Measurements from ENCODE around the gene SPRR5. TPM values are rescaled to one million over a fixed set of nuclear protein-coding genes. Genes with fewer than 3 reads are reported as not detected.

Gene SPRR5
- total and polyA plus RNA-seq, 2 experiments from 2014 or later: not detected

DNA sequence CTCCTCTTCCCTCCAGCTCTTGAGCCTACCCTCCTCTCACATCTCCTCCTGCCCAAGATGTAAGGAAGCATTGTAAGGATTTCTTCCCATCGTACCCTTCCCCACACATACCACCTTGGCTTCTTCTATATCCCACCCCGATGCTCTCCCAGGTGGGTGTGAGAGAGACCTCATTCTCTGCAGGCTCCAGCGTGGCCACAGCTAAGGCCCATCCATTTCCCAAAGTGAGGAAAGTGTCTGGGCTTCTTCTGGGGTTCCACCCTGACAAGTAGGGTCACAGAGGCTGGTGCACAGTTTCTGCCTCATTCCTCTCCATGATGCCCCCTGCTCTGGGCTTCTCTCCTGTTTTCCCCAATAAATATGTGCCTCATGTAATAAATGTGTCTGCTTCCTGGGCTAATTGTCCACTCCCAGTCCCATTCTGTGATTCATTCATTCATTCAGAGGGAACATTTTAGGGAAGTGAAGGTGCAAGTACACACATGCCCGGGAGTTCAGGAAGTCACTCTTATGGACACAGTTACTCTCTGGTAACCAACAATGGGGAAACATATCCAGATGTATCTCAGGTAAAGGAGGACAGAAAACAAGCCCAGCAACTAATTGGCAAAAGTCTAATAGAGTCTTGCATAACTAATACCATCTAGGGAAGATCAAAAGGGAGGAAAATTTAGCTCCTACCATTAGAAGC is 25.3 kb downstream of the SPRR5 start:
- H3K27me3 Mint-ChIP-seq (ENCODE audit: insufficient read depth, low read depth, poor library complexity): peaks cover 9% of the 10 kb centered on the region
- H3K4me3 ChIP-seq: no peak overlapping the region
- H3K9me2 ChIP-seq (ENCODE audit: insufficient read depth): peaks cover 8% of the 10 kb centered on the region
- no peaks in the 10 kb centered on the region for H3K9me3 Mint-ChIP-seq
- TF ChIP-seq, protein P1, sequence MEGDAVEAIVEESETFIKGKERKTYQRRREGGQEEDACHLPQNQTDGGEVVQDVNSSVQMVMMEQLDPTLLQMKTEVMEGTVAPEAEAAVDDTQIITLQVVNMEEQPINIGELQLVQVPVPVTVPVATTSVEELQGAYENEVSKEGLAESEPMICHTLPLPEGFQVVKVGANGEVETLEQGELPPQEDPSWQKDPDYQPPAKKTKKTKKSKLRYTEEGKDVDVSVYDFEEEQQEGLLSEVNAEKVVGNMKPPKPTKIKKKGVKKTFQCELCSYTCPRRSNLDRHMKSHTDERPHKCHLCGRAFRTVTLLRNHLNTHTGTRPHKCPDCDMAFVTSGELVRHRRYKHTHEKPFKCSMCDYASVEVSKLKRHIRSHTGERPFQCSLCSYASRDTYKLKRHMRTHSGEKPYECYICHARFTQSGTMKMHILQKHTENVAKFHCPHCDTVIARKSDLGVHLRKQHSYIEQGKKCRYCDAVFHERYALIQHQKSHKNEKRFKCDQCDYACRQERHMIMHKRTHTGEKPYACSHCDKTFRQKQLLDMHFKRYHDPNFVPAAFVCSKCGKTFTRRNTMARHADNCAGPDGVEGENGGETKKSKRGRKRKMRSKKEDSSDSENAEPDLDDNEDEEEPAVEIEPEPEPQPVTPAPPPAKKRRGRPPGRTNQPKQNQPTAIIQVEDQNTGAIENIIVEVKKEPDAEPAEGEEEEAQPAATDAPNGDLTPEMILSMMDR (conservative IDR thresholded peaks at IDR 0.05; ENCODE audit: low read depth in 2 of 2): no peak
- no peak for TF ChIP-seq EZH2 (IDR thresholded peaks at IDR 0.05; ENCODE audit: low read depth, unreplicated experiment)
- no peak for TF ChIP-seq ZNF114 (CRISPR knock-in tag; IDR thresholded peaks at IDR 0.05)
- ATAC-seq: no peak
- H3K27ac Mint-ChIP-seq: no peak overlapping the region
- no peak overlapping the region for H2AFZ ChIP-seq
- no peaks in the 10 kb centered on the region for H4K20me1 ChIP-seq (replicated peaks; ENCODE audit: insufficient read depth)
- no peaks in the 10 kb centered on the region for H3K4me1 Mint-ChIP-seq
- no peaks in the 10 kb centered on the region for H3K36me3 Mint-ChIP-seq (ENCODE audit: low read depth)
- DNase-seq (ENCODE audit: low spot score): no peak
- H3K27ac ChIP-seq (ENCODE audit: low read depth): no peak overlapping the region
- H3K27me3 ChIP-seq (ENCODE audit: insufficient read depth): no peaks in the 10 kb centered on the region
- no peaks in the 10 kb centered on the region for H3K36me3 ChIP-seq (ENCODE audit: insufficient read depth)
- H3K4me1 ChIP-seq (ENCODE audit: insufficient read depth): no peaks in the 10 kb centered on the region
- H3K79me2 ChIP-seq (replicated peaks; ENCODE audit: insufficient read depth): no peaks in the 10 kb centered on the region
- no peaks in the 10 kb centered on the region for H3F3A ChIP-seq (replicated peaks; ENCODE audit: low read depth)
- H3K4me2 ChIP-seq: no peak overlapping the region
- no peak overlapping the region for H3K4me3 Mint-ChIP-seq

DNA sequence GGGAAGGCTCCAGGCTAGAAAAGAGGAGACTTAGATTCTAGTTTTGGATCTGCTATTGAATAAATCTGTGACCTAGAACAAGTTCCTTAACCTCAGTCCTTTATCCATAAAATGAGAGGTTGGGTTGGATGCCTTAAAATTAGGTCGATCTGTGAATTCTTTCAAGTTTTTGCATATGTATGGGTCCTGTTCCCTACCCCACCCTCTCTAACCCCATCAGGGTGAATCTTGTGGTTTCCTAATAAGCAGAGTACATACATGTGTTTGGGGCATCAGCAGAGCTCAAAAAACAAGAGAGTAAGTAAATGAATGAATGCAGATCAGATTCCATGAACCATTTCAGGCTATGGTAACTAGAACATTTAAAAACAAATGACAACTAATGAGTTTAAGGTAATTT is 29.7 kb downstream of the SPRR5 start:
- DNase-seq (ENCODE audit: low spot score): no peak
- TF ChIP-seq EZH2 (IDR thresholded peaks at IDR 0.05; ENCODE audit: low read depth, unreplicated experiment): no peak
- TF ChIP-seq, protein P1 (conservative IDR thresholded peaks at IDR 0.05; ENCODE audit: low read depth in 2 of 2): no peak
- TF ChIP-seq ZNF114 (CRISPR knock-in tag; IDR thresholded peaks at IDR 0.05): no peak
- no peak for TF ChIP-seq REST (IDR thresholded peaks at IDR 0.05; ENCODE audit: unreplicated experiment)
- TF ChIP-seq NANOG (IDR thresholded peaks at IDR 0.05; ENCODE audit: borderline replicate concordance): no peak
- TF ChIP-seq STAT1 (IDR thresholded peaks at IDR 0.05; ENCODE audit: unreplicated experiment): no peak
- TF ChIP-seq JUNB (IDR thresholded peaks at IDR 0.05; ENCODE audit: unreplicated experiment): no peak

More for the DNA sequence above, 29.7 kb downstream of the SPRR5 start:
- Histone ChIP-seq H3K4me1 (ENCODE audit: insufficient read depth) (no peaks in the 10 kb centered on the region), H3K9me2 (ENCODE audit: insufficient read depth) (peaks cover 8% of the 10 kb centered on the region), H3K27ac (ENCODE audit: low read depth) (no peak overlapping the region), H4K20me1 (replicated peaks; ENCODE audit: insufficient read depth) (no peaks in the 10 kb centered on the region), H3K4me2 (no peak overlapping the region), H3K79me2 (replicated peaks; ENCODE audit: insufficient read depth) (no peaks in the 10 kb centered on the region), H3K4me3 (no peak overlapping the region), H3F3A (replicated peaks; ENCODE audit: low read depth) (no peaks in the 10 kb centered on the region), H3K36me3 (ENCODE audit: insufficient read depth) (no peaks in the 10 kb centered on the region), H3K27me3 (ENCODE audit: insufficient read depth) (no peaks in the 10 kb centered on the region), H2AFZ (no peak overlapping the region)
- H3K4me1 Mint-ChIP-seq: peaks cover 4% of the 10 kb centered on the region; the same call in 2 of the 3 replicates
- H3K4me3 Mint-ChIP-seq: no peak overlapping the region
- no peaks in the 10 kb centered on the region for H3K36me3 Mint-ChIP-seq (ENCODE audit: low read depth)
- no peaks in the 10 kb centered on the region for H3K9me3 Mint-ChIP-seq
- H3K27me3 Mint-ChIP-seq (ENCODE audit: insufficient read depth, low read depth, poor library complexity): peaks cover 14% of the 10 kb centered on the region
- no peak for ATAC-seq
- H3K27ac Mint-ChIP-seq: no peak overlapping the region

All from GM23338 (cell line).